HepG2 (cell line): Measurements from ENCODE around the gene DAAM1.

Experiments
- EZH2 ChIP-seq: conservative IDR thresholded peaks from 2 replicates; pipeline ENCODE4 v1.6.1; 2012; ENCODE audit warnings: mild to moderate bottlenecking, low read depth, low read length, moderate library complexity
- MAFF ChIP-seq: IDR thresholded peaks from 2 replicates; pipeline ENCODE4 v1.6.1; 2011; ENCODE audit warnings: low read depth, low read length, improper control_type of control experiment
- NR2F1 ChIP-seq, 2 experiments: fragments of 450-650 bp in 1 of 2; formaldehyde crosslinking in 1 of 2; IDR thresholded peaks; 2 replicates each; pipeline versions ENCODE4 v1.5.0 to v1.6.1; 2016 to 2020; ENCODE audit warnings: mild to moderate bottlenecking in 1 of 2, missing compliant biosample characterization in 1 of 2, missing genetic modification reagents in 1 of 2, moderate library complexity in 1 of 2
- SMC3 ChIP-seq: IDR thresholded peaks from 2 replicates; pipeline ENCODE4 v1.6.1; 2011; ENCODE audit warnings: low read length, improper control_type of control experiment
- ZNF260 ChIP-seq: sonication (generic); formaldehyde crosslinking; IDR thresholded peaks from 2 replicates; pipeline ENCODE4 v1.4.0; 2020; ENCODE audit warnings: missing genetic modification reagents, low read depth, mild to moderate bottlenecking, borderline replicate concordance
- ZNF343 ChIP-seq: sonication (generic); formaldehyde crosslinking; IDR thresholded peaks from 2 replicates; pipeline ENCODE4 v1.4.0; 2020; ENCODE audit warnings: mild to moderate bottlenecking, missing genetic modification reagents
- ZNF350 ChIP-seq: sonication (generic); formaldehyde crosslinking; IDR thresholded peaks from 2 replicates; pipeline ENCODE4 v1.4.0; 2020; ENCODE audit warnings: mild to moderate bottlenecking, low read depth, missing genetic modification reagents, borderline replicate concordance
- TF ChIP-seq, protein P1 (sequence below): sonication (generic); formaldehyde crosslinking; IDR thresholded peaks from 2 replicates; pipeline ENCODE4 v1.5.0; 2020; ENCODE audit warnings: mild to moderate bottlenecking, missing genetic modification reagents, moderate library complexity
- TF ChIP-seq, protein P2 (sequence below): sonication (generic); formaldehyde crosslinking; IDR thresholded peaks from 2 replicates; pipeline ENCODE4 v1.5.0; 2020; ENCODE audit warnings: mild to moderate bottlenecking, missing genetic modification reagents

DNA sequence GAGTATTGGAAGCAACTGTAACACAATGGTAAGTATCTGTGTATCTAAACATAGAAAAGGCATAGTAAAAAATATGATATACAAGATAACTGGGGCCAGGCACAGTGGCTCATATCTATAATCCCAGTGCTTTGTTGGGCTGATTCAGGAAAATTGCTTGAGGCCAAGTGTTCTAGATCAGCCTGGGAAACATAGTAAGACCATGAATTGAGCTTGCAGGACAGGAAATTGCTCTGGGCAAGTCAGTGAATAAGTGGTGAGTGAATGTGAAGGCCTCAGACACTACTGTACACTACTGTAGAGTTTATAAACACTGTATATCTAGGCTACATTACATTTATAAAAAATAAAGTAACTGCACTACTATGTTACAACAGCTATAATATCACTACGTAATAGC lies 201.5 kb downstream of the DAAM1 start:
- TF ChIP-seq MAFF (no peak), EZH2 (no peak), ZNF260 (CRISPR knock-in tag) (no peak), ZNF350 (CRISPR knock-in tag) (no peak), NR2F1 (CRISPR knock-in tag; IDR thresholded peaks at IDR 0.05) (no peak), SMC3 (no peak), ZNF343 (CRISPR knock-in tag) (no peak)
- TF ChIP-seq, protein P1, sequence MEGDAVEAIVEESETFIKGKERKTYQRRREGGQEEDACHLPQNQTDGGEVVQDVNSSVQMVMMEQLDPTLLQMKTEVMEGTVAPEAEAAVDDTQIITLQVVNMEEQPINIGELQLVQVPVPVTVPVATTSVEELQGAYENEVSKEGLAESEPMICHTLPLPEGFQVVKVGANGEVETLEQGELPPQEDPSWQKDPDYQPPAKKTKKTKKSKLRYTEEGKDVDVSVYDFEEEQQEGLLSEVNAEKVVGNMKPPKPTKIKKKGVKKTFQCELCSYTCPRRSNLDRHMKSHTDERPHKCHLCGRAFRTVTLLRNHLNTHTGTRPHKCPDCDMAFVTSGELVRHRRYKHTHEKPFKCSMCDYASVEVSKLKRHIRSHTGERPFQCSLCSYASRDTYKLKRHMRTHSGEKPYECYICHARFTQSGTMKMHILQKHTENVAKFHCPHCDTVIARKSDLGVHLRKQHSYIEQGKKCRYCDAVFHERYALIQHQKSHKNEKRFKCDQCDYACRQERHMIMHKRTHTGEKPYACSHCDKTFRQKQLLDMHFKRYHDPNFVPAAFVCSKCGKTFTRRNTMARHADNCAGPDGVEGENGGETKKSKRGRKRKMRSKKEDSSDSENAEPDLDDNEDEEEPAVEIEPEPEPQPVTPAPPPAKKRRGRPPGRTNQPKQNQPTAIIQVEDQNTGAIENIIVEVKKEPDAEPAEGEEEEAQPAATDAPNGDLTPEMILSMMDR = no peak
- TF ChIP-seq, protein P2, sequence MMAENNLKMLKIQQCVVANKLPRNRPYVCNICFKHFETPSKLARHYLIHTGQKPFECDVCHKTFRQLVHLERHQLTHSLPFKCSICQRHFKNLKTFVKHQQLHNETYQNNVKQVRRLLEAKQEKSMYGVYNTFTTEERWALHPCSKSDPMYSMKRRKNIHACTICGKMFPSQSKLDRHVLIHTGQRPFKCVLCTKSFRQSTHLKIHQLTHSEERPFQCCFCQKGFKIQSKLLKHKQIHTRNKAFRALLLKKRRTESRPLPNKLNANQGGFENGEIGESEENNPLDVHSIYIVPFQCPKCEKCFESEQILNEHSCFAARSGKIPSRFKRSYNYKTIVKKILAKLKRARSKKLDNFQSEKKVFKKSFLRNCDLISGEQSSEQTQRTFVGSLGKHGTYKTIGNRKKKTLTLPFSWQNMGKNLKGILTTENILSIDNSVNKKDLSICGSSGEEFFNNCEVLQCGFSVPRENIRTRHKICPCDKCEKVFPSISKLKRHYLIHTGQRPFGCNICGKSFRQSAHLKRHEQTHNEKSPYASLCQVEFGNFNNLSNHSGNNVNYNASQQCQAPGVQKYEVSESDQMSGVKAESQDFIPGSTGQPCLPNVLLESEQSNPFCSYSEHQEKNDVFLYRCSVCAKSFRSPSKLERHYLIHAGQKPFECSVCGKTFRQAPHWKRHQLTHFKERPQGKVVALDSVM = no peak
